ENCODE data around the gene TGIF1.
A peak's percentile ranks its signal among the peaks of the same experiment; 100 is the strongest.

TGIF1 gene

DNA sequence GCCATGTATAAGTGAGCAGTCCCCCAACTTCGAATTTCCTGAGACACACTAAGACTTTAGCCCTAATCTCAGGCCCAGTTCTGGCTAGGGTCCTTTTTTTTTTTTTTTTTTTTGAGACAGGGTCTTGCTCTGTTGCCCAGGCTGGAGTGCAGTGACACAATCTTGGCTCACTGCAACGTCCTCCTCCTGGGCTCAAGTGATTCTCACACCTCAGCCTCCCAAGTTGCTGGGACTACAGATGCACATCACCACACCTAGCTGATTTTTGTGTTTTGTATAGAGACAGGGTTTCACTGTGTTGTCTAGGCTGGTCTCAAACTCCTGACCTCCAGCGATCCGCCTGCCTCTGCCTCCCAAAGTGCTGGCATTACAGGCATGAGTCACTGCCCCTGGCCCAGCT lies 23.9 kb upstream of the TGIF1 start:
- Histone ChIP-seq H4K20me1 (no peaks in the 10 kb centered on the region), H3K4me2 (no peak overlapping the region), H3K9ac (no peak overlapping the region), H3K36me3 (no peaks in the 10 kb centered on the region), H3K4me3 (no peak overlapping the region), H3K4me1 (peaks cover 0 to 8% (median 0%) of the 10 kb centered on the region in 10 experiments; a peak in 3 of 20 replicates), H3K9me3 (replicated peaks in 1 of 11) (no peaks in the 10 kb centered on the region), H3K27ac (no peak overlapping the region), H3K27me3 (no peaks in the 10 kb centered on the region)
- no peak for TF ChIP-seq Cebpa-rat (IDR thresholded peaks at IDR 0.05)

DNA sequence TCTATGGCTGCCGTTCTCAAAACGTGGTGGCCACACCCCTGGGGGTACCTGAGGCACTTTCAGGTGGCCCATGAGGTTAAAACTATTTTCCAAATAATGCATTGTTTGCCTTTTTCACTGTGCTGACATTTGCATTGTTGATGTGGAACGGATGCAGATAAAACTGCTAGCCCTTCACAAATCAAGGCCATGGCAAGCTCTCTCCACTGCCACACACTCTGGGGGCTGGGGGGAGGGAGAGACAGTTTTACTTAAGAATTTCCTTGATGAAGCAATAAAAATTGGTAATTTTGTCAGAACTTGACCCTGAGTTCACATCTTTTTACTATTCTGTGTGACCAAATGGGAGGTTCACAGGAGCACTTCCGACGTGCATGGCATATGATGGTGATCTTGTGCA lies 22.0 kb upstream of the TGIF1 start:
- H3K9ac ChIP-seq, result no peak overlapping the region

DNA sequence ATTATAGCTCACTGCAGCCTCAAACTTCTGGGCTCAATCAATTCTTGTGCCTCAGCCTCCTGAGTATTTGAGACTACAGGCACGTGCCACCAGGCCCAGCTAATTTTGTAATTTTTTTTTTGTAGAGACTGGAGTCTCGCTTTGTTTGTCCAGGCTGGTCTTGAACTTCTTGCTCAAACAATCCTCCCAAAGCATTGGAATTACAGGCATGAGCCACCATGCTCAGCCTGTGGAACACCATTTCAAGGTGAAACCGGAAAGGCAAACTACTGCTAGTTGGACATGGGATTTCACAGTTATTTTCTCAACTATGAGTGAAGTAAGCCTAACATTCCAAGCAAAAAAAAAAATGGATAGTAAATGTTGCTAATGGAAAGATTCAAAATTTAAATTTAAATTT lies 20.9 kb upstream of the TGIF1 start:
- TF ChIP-seq Cebpa-rat (IDR thresholded peaks at IDR 0.05), result no peak
- Histone ChIP-seq H3K9ac (no peak overlapping the region), H3K4me2 (no peak overlapping the region), H3K9me3 (replicated peaks in 1 of 11) (no peaks in the 10 kb centered on the region), H3K4me1 (peaks cover 0 to 6% (median 0%) of the 10 kb centered on the region in 10 experiments; a peak in 4 of 20 replicates), H4K20me1 (no peaks in the 10 kb centered on the region), H3K27me3 (no peaks in the 10 kb centered on the region), H3K36me3 (no peaks in the 10 kb centered on the region), H3K27ac (no peak overlapping the region), H3K4me3 (no peak overlapping the region)

More for the DNA sequence above, 22.0 kb upstream of the TGIF1 start:
- Histone ChIP-seq H3K4me3 (no peak overlapping the region), H3K27me3 (no peaks in the 10 kb centered on the region), H3K36me3 (no peaks in the 10 kb centered on the region), H4K20me1 (no peaks in the 10 kb centered on the region), H3K9me3 (replicated peaks in 1 of 11) (no peaks in the 10 kb centered on the region), H3K4me1 (peaks cover 0 to 8% (median 0%) of the 10 kb centered on the region in 10 experiments; a peak in 3 of 20 replicates), H3K4me2 (no peak overlapping the region), H3K27ac (no peak overlapping the region)
- TF ChIP-seq Cebpa-rat (IDR thresholded peaks at IDR 0.05), result no peak

DNA sequence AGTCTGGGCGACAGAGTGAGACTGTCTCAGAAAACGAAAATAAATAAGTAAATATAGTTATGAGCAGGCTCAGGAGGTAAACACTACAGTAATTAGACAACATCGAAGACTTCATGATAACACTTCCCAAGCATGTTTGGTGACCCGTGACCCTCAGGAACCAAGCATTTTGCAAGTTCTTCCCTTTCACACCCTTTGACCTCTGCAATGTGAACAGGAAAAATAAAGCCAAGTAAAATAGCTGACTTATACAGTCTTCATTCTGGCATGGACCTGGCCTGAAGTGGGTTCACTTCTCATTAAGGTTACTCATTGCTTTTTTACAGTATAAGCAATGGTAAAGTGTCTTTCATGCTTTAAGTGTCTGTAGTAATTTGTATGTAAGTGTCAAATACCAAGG lies 15.3 kb upstream of the TGIF1 start:
- TF ChIP-seq Cebpa-rat (IDR thresholded peaks at IDR 0.05), result no peak
- peaks cover 0 to 8% (median 5%) of the 10 kb centered on the region in 10 experiments; a peak in 8 of 20 replicates for H3K4me1 ChIP-seq
- H4K20me1 ChIP-seq, result no peaks in the 10 kb centered on the region
- H3K27me3 ChIP-seq, result no peaks in the 10 kb centered on the region
- H3K36me3 ChIP-seq, result no peaks in the 10 kb centered on the region
- no peaks in the 10 kb centered on the region for H3K9me3 ChIP-seq (replicated peaks in 1 of 11)
- H3K27ac ChIP-seq, result no peak overlapping the region
- peak overlapping the region in 5 of 11 experiments; percentile 1 to 32 (median 29); a peak in 5 of 22 replicates for H3K4me2 ChIP-seq
- H3K4me3 ChIP-seq, result no peak overlapping the region
- no peak overlapping the region for H3K9ac ChIP-seq

DNA sequence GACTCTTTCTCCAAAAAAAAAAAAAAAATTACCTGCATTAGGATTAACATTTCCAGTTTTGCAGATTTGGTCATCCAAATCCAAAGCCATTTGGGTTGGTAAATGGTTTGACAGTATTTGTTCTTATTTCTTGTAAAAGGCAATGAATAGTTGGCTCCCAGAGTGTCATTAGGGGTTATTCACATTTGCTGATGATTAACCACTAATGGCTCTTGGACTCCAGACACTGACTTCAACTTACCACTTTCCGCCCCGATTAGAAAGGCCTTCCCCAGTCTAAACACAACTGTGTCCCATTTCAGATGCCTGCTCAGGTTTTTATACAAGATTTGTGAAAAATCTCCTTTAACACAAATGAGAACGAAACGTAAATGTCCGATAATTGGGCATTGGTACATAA lies 9.6 kb upstream of the TGIF1 start:
- no peak overlapping the region for H3K4me2 ChIP-seq
- TF ChIP-seq Cebpa-rat (IDR thresholded peaks at IDR 0.05), result no peak
- H4K20me1 ChIP-seq, result no peaks in the 10 kb centered on the region
- H3K36me3 ChIP-seq, result no peaks in the 10 kb centered on the region
- no peak overlapping the region for H3K9ac ChIP-seq
- no peak overlapping the region for H3K27ac ChIP-seq
- H3K4me1 ChIP-seq, result peaks cover 0 to 6% (median 0%) of the 10 kb centered on the region in 10 experiments; a peak in 1 of 20 replicates
- H3K27me3 ChIP-seq, result no peaks in the 10 kb centered on the region
- H3K4me3 ChIP-seq, result no peak overlapping the region
- H3K9me3 ChIP-seq (replicated peaks in 1 of 11), result no peaks in the 10 kb centered on the region

DNA sequence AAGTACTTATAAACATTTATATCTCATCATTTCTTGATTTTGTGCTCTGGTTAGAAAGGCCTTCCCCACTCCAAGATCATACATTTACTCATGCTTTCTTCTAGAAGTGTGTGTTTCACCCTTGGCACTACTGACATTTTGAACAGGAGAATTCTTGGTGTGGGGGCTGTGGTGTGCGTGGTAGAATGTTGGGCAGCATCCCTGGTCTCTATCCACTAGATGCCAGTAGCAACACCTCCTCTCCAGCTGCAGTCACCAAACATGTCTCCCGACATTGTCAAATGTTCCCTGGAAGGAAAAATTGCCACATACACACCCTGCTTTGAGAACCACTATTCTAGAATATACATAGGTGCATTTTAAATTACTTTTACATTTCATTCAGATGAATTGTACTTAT lies 8.7 kb upstream of the TGIF1 start:
- no peak overlapping the region for H3K9ac ChIP-seq
- no peak for TF ChIP-seq Cebpa-rat (IDR thresholded peaks at IDR 0.05)
- no peak overlapping the region for H3K4me2 ChIP-seq
- peaks cover 4 to 15% (median 6%) of the 10 kb centered on the region in 10 experiments for H3K4me1 ChIP-seq
- no peak overlapping the region for H3K27ac ChIP-seq
- no peaks in the 10 kb centered on the region for H4K20me1 ChIP-seq
- H3K27me3 ChIP-seq, result no peaks in the 10 kb centered on the region
- H3K36me3 ChIP-seq, result no peaks in the 10 kb centered on the region
- no peaks in the 10 kb centered on the region for H3K9me3 ChIP-seq (replicated peaks in 1 of 11)
- H3K4me3 ChIP-seq, result no peak overlapping the region

- no peaks in the 10 kb centered on the region for H3K36me3 ChIP-seq
- no peaks in the 10 kb centered on the region for H4K20me1 ChIP-seq
- H3K27me3 ChIP-seq, result no peaks in the 10 kb centered on the region
- no peaks in the 10 kb centered on the region for H3K9me3 ChIP-seq (replicated peaks in 1 of 11)
- no peak for TF ChIP-seq Cebpa-rat (IDR thresholded peaks at IDR 0.05)
- H3K4me3 ChIP-seq, result no peak overlapping the region
- H3K9ac ChIP-seq, result no peak overlapping the region
- peaks cover 14 to 27% (median 17%) of the 10 kb centered on the region in 10 experiments for H3K4me1 ChIP-seq
- H3K27ac ChIP-seq, result no peak overlapping the region
- no peak overlapping the region for H3K4me2 ChIP-seq
Measured at GRCh38 chr18:3442919-3443318, 7.1 kb upstream of the TGIF1 start.

- no peak overlapping the region for H3K4me3 ChIP-seq
- H3K9ac ChIP-seq, result no peak overlapping the region
- no peaks in the 10 kb centered on the region for H4K20me1 ChIP-seq
- no peaks in the 10 kb centered on the region for H3K27me3 ChIP-seq
- no peak overlapping the region for H3K4me2 ChIP-seq
- H3K27ac ChIP-seq, result no peak overlapping the region
- H3K9me3 ChIP-seq (replicated peaks in 1 of 11), result no peaks in the 10 kb centered on the region
- no peaks in the 10 kb centered on the region for H3K36me3 ChIP-seq
- TF ChIP-seq Cebpa-rat (IDR thresholded peaks at IDR 0.05), result no peak
- peaks cover 14 to 27% (median 17%) of the 10 kb centered on the region in 10 experiments for H3K4me1 ChIP-seq
Measured at GRCh38 chr18:3444296-3444695, 5.7 kb upstream of the TGIF1 start.

DNA sequence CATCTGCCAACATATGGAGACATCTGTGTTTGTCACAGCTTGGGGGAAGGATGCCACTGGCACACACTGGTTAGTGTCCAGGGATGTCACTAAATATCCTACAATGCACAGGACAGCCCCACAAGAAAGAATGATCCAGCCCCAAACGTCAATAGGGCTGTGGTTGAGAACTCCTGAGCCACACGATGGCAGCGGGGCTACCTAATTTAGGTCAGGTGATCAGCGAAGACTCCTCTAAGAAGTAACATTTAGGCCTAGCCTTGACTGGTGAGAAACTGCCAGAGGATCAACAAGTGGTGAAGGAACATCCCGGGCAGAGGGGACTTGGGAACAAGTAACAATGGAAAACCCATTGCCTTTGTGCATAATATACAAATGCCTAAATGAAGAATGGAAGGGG lies 5.0 kb upstream of the TGIF1 start:
- H3K9ac ChIP-seq, result no peak overlapping the region
- H3K36me3 ChIP-seq, result no peaks in the 10 kb centered on the region
- no peak overlapping the region for H3K4me3 ChIP-seq
- H4K20me1 ChIP-seq, result no peaks in the 10 kb centered on the region
- no peak overlapping the region for H3K27ac ChIP-seq
- no peaks in the 10 kb centered on the region for H3K27me3 ChIP-seq
- no peak overlapping the region; a peak in 1 of 22 replicates for H3K4me2 ChIP-seq
- H3K4me1 ChIP-seq, result peaks cover 14 to 27% (median 17%) of the 10 kb centered on the region in 10 experiments
- TF ChIP-seq Cebpa-rat (IDR thresholded peaks at IDR 0.05), result no peak
- H3K9me3 ChIP-seq (replicated peaks in 1 of 11), result no peaks in the 10 kb centered on the region

GRCh38 chr18:3447068-3447894 lies 2.7 kb upstream of the TGIF1 start:
- no peak for TF ChIP-seq Cebpa-rat (IDR thresholded peaks at IDR 0.05)
- Histone ChIP-seq H3K27ac (peak overlapping the region; percentile 97 to 100 (median 99)), H3K4me1 (peaks cover 14 to 27% (median 17%) of the 10 kb centered on the region in 10 experiments), H3K36me3 (peaks cover 0 to 9% (median 2%) of the 10 kb centered on the region in 11 experiments; a peak in 5 of 22 replicates), H3K27me3 (no peaks in the 10 kb centered on the region), H3K4me3 (peak overlapping the region; percentile 93 to 100 (median 96)), H3K9ac (peak overlapping the region; percentile 97 to 100 (median 99)), H4K20me1 (peaks cover 0 to 14% (median 10%) of the 10 kb centered on the region in 11 experiments; a peak in 18 of 22 replicates), H3K9me3 (replicated peaks in 1 of 11) (no peaks in the 10 kb centered on the region), H3K4me2 (peak overlapping the region; percentile 81 to 94 (median 90))
